ENCODE measurements around the gene MBD4.
"Not testable (repeated sequence)": the region's sequence is repeated elsewhere in the genome, so short reads cannot be mapped to it uniquely, and the experiment has no call there.

MBD4 gene

DNA sequence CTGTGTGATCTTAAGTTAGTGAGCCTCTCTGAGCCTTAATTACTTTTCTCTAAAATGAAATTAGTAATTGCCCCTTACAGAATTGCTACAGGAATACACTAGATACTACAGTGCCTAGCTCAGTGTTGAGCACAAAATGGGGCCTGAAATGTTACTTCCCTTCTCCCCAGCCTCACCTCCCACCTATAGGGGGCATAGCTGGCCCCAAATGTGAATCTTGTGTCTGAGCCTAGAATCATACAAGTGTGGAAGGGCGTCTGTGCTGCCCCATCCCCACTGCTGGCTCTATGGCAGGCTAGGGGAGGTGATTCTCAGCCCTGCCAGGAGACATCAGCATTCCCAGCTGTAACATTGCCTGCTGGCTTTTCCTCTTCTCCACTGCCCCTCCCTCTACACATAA is 43.0 kb upstream of the MBD4 start:
- no peak for TF ChIP-seq EZH2 (IDR thresholded peaks at IDR 0.05; ENCODE audit: borderline replicate concordance, low read length)
- TF ChIP-seq, protein P1, sequence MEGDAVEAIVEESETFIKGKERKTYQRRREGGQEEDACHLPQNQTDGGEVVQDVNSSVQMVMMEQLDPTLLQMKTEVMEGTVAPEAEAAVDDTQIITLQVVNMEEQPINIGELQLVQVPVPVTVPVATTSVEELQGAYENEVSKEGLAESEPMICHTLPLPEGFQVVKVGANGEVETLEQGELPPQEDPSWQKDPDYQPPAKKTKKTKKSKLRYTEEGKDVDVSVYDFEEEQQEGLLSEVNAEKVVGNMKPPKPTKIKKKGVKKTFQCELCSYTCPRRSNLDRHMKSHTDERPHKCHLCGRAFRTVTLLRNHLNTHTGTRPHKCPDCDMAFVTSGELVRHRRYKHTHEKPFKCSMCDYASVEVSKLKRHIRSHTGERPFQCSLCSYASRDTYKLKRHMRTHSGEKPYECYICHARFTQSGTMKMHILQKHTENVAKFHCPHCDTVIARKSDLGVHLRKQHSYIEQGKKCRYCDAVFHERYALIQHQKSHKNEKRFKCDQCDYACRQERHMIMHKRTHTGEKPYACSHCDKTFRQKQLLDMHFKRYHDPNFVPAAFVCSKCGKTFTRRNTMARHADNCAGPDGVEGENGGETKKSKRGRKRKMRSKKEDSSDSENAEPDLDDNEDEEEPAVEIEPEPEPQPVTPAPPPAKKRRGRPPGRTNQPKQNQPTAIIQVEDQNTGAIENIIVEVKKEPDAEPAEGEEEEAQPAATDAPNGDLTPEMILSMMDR (IDR thresholded peaks at IDR 0.05; ENCODE audit: low read length), result peak; percentile 64
- Histone ChIP-seq H3K4me3 (ENCODE audit: low read depth, low read length, poor library complexity, severe bottlenecking) (no peak overlapping the region), H2AFZ (ENCODE audit: low read length) (no peak overlapping the region), H3K79me2 (ENCODE audit: insufficient read depth, low read length) (no peaks in the 10 kb centered on the region), H3K36me3 (ENCODE audit: insufficient read depth, low read length) (peaks cover 14% of the 10 kb centered on the region; the same call in 1 of the 2 replicates), H3K4me1 (ENCODE audit: insufficient read depth, low read length, severe bottlenecking) (peaks cover 6% of the 10 kb centered on the region), H3F3A (ENCODE audit: insufficient read depth, low read length) (no peaks in the 10 kb centered on the region), H3K9me3 (ENCODE audit: low read length) (no peaks in the 10 kb centered on the region), H3K9me2 (ENCODE audit: low read depth, low read length) (no peaks in the 10 kb centered on the region), H3K27ac (ENCODE audit: low read depth, low read length, poor library complexity, severe bottlenecking) (no peak overlapping the region), H4K20me1 (ENCODE audit: insufficient read depth, low read length) (no peaks in the 10 kb centered on the region), H3K27me3 (ENCODE audit: insufficient read depth, low read length) (no peaks in the 10 kb centered on the region), H3K9ac (ENCODE audit: low read length) (no peak overlapping the region), H3K4me2 (ENCODE audit: low read length) (no peak overlapping the region)

DNA sequence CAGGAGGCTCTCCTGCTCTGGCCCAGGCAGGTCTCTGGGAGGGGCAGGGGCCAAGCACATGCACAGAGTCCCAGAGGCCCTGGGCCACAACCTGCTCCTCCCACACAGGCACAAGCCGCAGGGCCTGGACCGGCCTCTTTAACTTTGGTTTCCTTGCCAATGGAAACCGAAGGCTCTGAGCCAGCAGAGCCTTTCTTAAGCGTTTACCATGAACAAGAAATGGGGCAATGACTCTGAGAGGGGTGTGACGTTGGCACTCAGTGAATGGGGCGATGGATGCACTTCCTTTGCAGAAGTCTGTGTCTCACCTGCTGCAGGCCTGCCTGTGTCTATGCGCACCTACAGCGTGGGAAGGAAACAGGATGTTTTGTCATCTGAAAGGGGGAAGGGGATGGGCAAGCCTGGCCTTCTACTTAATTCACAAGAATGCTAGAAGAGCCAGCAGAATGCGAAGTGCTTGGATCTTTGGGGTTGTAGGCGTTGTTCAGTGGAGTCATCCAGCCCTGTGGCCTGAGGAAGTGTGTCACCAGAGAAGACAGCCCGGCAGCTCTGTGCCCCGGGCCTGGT is 42.1 kb upstream of the MBD4 start:
- no peaks in the 10 kb centered on the region for H3K9me2 ChIP-seq (ENCODE audit: low read depth, low read length)
- H3K79me2 ChIP-seq (ENCODE audit: insufficient read depth, low read length), result no peaks in the 10 kb centered on the region
- H3F3A ChIP-seq (ENCODE audit: insufficient read depth, low read length), result no peaks in the 10 kb centered on the region
- TF ChIP-seq, protein P1 (IDR thresholded peaks at IDR 0.05; ENCODE audit: low read length), result no peak
- TF ChIP-seq EZH2 (IDR thresholded peaks at IDR 0.05; ENCODE audit: borderline replicate concordance, low read length), result no peak
- no peak overlapping the region for H3K4me2 ChIP-seq (ENCODE audit: low read length)
- H3K36me3 ChIP-seq (ENCODE audit: insufficient read depth, low read length), result peaks cover 15% of the 10 kb centered on the region; the same call in 1 of the 2 replicates
- H2AFZ ChIP-seq (ENCODE audit: low read length), result no peak overlapping the region
- peaks cover 6% of the 10 kb centered on the region for H3K4me1 ChIP-seq (ENCODE audit: insufficient read depth, low read length, severe bottlenecking)
- H3K27ac ChIP-seq (ENCODE audit: low read depth, low read length, poor library complexity, severe bottlenecking), result no peak overlapping the region
- H3K4me3 ChIP-seq (ENCODE audit: low read depth, low read length, poor library complexity, severe bottlenecking), result no peak overlapping the region
- no peak overlapping the region for H3K9ac ChIP-seq (ENCODE audit: low read length)
- H4K20me1 ChIP-seq (ENCODE audit: insufficient read depth, low read length), result no peaks in the 10 kb centered on the region
- H3K27me3 ChIP-seq (ENCODE audit: insufficient read depth, low read length), result no peaks in the 10 kb centered on the region
- no peaks in the 10 kb centered on the region for H3K9me3 ChIP-seq (ENCODE audit: low read length)

DNA sequence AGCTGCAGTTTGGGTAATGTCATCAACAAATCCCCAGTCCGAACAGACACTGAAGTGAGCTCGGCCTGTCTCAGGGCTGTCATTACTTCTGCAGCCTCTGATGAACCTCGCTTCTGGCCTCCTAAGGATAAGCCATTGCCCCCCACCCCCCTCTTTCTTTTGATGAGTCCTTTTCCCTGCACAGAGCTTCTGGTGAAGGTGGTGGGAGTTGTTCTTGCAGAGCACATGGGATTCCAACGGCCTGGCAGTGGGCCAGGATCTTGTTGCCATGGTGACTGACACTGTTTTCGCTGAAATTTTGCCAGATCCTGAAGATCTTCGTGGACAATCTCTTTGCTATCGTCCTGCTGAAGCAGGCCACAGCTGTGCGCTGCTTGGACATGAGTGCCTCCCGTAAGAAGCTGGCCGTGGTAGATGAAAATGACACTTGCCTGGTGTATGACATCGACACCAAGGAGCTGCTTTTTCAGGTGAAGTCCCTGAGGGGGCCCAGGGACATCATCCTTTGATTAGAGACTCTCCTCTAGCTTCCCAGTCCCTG is 41.5 kb upstream of the MBD4 start:
- H3K4me1 ChIP-seq (ENCODE audit: insufficient read depth, low read length, severe bottlenecking); H3K27me3 ChIP-seq (ENCODE audit: insufficient read depth, low read length); H3K4me2 ChIP-seq (ENCODE audit: low read length); H2AFZ ChIP-seq (ENCODE audit: low read length); H3K79me2 ChIP-seq (ENCODE audit: insufficient read depth, low read length); H3K27ac ChIP-seq (ENCODE audit: low read depth, low read length, poor library complexity, severe bottlenecking); H3K9ac ChIP-seq (ENCODE audit: low read length); H3F3A ChIP-seq (ENCODE audit: insufficient read depth, low read length); H3K4me3 ChIP-seq (ENCODE audit: low read depth, low read length, poor library complexity, severe bottlenecking); H3K9me3 ChIP-seq (ENCODE audit: low read length); H3K9me2 ChIP-seq (ENCODE audit: low read depth, low read length); H4K20me1 ChIP-seq (ENCODE audit: insufficient read depth, low read length): not testable (repeated sequence)
- peaks cover 15% of the 10 kb centered on the region; the same call in 1 of the 2 replicates for H3K36me3 ChIP-seq (ENCODE audit: insufficient read depth, low read length)

DNA sequence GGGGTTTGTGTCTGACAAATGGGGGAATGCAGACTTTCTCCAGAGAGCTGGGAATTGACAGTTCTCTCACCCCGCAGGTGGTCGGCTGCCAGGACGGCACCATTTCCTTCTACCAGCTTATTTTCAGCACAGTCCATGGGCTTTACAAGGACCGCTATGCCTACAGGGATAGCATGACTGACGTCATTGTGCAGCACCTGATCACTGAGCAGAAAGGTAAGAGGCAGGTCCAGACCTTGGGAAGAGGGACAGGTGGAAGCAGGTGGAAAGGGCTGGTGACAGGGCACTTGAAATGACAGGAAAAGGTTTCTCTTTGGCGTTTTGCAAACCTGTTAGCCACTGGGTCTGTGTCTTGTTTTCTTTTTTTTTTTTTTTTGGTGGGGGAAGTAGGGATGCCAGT is 36.8 kb upstream of the MBD4 start:
- H3K4me3 ChIP-seq (ENCODE audit: low read depth, low read length, poor library complexity, severe bottlenecking), result no peak overlapping the region
- no peaks in the 10 kb centered on the region for H4K20me1 ChIP-seq (ENCODE audit: insufficient read depth, low read length)
- 0 out of 2 replicates have a peak, but pooled peaks cover 5% of the 10 kb centered on the region for H3K36me3 ChIP-seq (ENCODE audit: insufficient read depth, low read length)
- no peaks in the 10 kb centered on the region for H3F3A ChIP-seq (ENCODE audit: insufficient read depth, low read length)
- no peak for TF ChIP-seq EZH2 (IDR thresholded peaks at IDR 0.05; ENCODE audit: borderline replicate concordance, low read length)
- TF ChIP-seq, protein P1 (IDR thresholded peaks at IDR 0.05; ENCODE audit: low read length), result no peak
- H3K9me3 ChIP-seq (ENCODE audit: low read length), result no peaks in the 10 kb centered on the region
- H3K9ac ChIP-seq (ENCODE audit: low read length), result no peak overlapping the region
- peaks cover under 1% of the 10 kb centered on the region for H3K4me1 ChIP-seq (ENCODE audit: insufficient read depth, low read length, severe bottlenecking)
- H3K9me2 ChIP-seq (ENCODE audit: low read depth, low read length), result no peaks in the 10 kb centered on the region
- no peak overlapping the region for H3K27ac ChIP-seq (ENCODE audit: low read depth, low read length, poor library complexity, severe bottlenecking)
- H3K4me2 ChIP-seq (ENCODE audit: low read length), result no peak overlapping the region
- H3K79me2 ChIP-seq (ENCODE audit: insufficient read depth, low read length), result no peaks in the 10 kb centered on the region
- H2AFZ ChIP-seq (ENCODE audit: low read length), result no peak overlapping the region
- H3K27me3 ChIP-seq (ENCODE audit: insufficient read depth, low read length), result no peaks in the 10 kb centered on the region
